ENCODE measurements around the gene NLK. TPM values are rescaled to one million over a fixed set of nuclear protein-coding genes. Genes with fewer than 3 reads are reported as not detected.

Gene NLK
- total and polyA plus RNA-seq, 10 of the 15 experiments (the other 5 are each of a cell fraction or from before 2014, with no cell fraction given): 5.0 to 22.9 (median 15.0) TPM

- Histone ChIP-seq H2AFZ (ENCODE audit: control insufficient read depth, low read depth, low read length) (no peak overlapping the region), H3K4me1 (ENCODE audit: control insufficient read depth, insufficient read depth, low read length) (peaks cover 10% of the 10 kb centered on the region; the same call in 1 of the 2 replicates), H3K27ac (ENCODE audit: control insufficient read depth, insufficient read depth) (no peak overlapping the region), H3K79me2 (ENCODE audit: control insufficient read depth, insufficient read depth, low read length) (no peaks in the 10 kb centered on the region), H3K9ac (ENCODE audit: control insufficient read depth, insufficient read depth, low read length) (no peak overlapping the region), H3K4me3 (no peak overlapping the region), H3K36me3 (ENCODE audit: control insufficient read depth in 2 of 2, insufficient read depth in 2 of 2, low read length in 1 of 2) (no peaks in the 10 kb centered on the region), H3K9me3 (replicated peaks; ENCODE audit: control insufficient read depth, insufficient read depth, low read length) (no peaks in the 10 kb centered on the region), H3K27me3 (replicated peaks in 1 of 2; ENCODE audit: control insufficient read depth in 2 of 2, insufficient read depth in 2 of 2, low read length in 1 of 2) (no peaks in the 10 kb centered on the region), H4K20me1 (ENCODE audit: control insufficient read depth, insufficient read depth) (no peaks in the 10 kb centered on the region), H3K4me2 (ENCODE audit: control insufficient read depth, insufficient read depth) (no peak overlapping the region)
- RAD21 ChIA-PET (ENCODE audit: unreplicated experiment): interaction anchor here (1.1 kb wide), 1 partner anchor 160 kb away, joined by 3 read pairs; no protein-coding TSS in a partner anchor
- ATAC-seq: no peak
- POLR2A ChIA-PET: no interaction called here
- no TSS peak for BruUV-seq (replicated peaks)
- DNase-seq (ENCODE audit: low read depth, low spot score): no peak
- no peak for TF ChIP-seq EP300 (IDR thresholded peaks at IDR 0.05; ENCODE audit: borderline replicate concordance in 1 of 2, control insufficient read depth in 1 of 2, low read depth in 2 of 2, low read length in 2 of 2)
- TF ChIP-seq E4F1 (IDR thresholded peaks at IDR 0.05; ENCODE audit: borderline replicate concordance, partially characterized antibody): no peak
- no peak for TF ChIP-seq CREB1 (IDR thresholded peaks at IDR 0.05; ENCODE audit: low read depth)
- TF ChIP-seq MEF2B (IDR thresholded peaks at IDR 0.05; ENCODE audit: partially characterized antibody, poor library complexity, severe bottlenecking): no peak
- TF ChIP-seq CBFB (IDR thresholded peaks at IDR 0.05; ENCODE audit: low read depth): no peak
- CTCF ChIA-PET: interaction anchor here (0.9 to 1.2 kb wide), 2 partner anchors 18 to 151 kb away, joined by 3 to 4 read pairs; no protein-coding TSS in a partner anchor
- in situ Hi-C loops (cut with MboI) (no loop called here), intact Hi-C loops (cut with micrococcal nuclease; ENCODE audit: unreplicated experiment) (no loop called here)
- SMC1A ChIA-PET (ENCODE audit: uncharacterized antibody, unreplicated experiment): interaction anchor here (0.8 to 2.0 kb wide), 8 partner anchors 10 to 214 kb away, joined by 3 to 12 read pairs (median 4); no protein-coding TSS in a partner anchor
- FAIRE-seq: no peak
- WGBS (ENCODE audit: insufficient coverage, insufficient replicate concordance, low lambda C conversion rate, missing lambda C conversion rate): 43% methylated on average over 1 of the region's 1 CpG
These were observed 57.8 kb downstream of the NLK start for GRCh38 chr17:28100251-28100650.

Data from GM12878 (cell line).